NCI-H1694 treated with DMSO at 0.1 percent for 48 hours (cell line): Measurements from ENCODE around the gene GNB1.
"Not testable (repeated sequence)": the region's sequence is repeated elsewhere in the genome, so short reads cannot be mapped to it uniquely, and the experiment has no call there.

Source experiments
- DNase-seq: peaks from one replicate; lab custom pipeline; 2025; lab: John Stamatoyannopoulos, UW

The GNB1 gene

GRCh38 chr1:1889847-1890505 lies 911 bp downstream of the GNB1 start:
- DNase-seq: no peak

GRCh38 chr1:1889090-1889750 lies 1.7 kb downstream of the GNB1 start:
- DNase-seq: no peak

- not testable (repeated sequence) for DNase-seq
Measured at GRCh38 chr1:1883890-1884289, 7.0 kb downstream of the GNB1 start.

DNA sequence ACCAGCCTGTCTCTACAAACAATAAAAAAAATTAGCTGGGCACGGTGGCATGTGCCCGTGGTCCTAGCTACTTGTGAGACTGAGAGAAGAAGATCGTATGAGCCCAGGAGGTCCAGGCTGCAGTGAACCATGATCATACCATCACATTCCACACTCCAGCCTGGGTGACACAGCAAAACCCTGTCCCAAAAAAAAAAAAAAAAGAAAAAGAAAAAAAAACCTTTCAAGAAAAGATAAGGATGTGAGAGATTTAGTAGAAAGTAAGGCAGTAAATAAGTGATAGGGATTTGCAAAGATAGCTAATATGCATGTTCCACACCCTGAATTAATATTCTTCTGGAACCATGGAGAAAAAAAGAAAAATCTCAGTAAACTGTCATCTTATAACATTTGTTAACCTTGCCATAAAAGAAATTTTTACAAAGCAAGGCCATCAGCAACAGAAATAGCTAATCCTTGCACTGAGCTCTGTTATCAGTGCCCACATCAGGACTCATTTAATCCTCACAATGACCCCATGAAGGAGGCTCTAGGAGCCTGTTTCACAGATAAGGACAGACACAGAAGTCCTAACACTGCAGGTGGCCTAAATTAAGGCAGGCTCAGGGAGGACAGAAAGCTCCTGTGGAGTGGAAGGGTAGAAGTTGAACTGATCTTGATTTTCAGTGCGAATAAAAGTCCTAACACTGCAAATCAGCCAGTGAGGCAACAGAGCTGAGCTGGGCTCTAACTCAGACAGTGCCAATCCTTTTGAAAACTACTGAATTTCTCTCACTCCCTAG lies 7.6 kb downstream of the GNB1 start:
- no peak for DNase-seq

DNA sequence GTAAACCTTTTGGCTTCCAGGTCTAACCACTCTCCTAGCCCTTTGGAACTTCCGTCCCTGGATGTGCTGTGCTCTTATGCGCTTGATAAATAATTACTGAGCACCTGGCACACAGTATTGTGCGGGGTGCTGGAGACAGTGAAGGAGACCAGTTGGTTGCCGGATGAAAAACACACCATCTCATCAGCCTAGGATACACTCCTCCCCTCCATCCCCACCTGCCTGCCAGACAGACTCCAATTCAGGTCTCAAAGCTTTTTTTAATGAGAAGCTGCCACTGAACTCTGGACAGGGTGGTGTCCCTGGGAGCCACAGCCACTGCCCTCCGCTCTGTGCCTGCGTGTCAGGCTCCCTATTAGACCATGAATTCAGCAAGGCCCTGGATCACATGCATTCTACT lies 9.2 kb downstream of the GNB1 start:
- no peak for DNase-seq

DNA sequence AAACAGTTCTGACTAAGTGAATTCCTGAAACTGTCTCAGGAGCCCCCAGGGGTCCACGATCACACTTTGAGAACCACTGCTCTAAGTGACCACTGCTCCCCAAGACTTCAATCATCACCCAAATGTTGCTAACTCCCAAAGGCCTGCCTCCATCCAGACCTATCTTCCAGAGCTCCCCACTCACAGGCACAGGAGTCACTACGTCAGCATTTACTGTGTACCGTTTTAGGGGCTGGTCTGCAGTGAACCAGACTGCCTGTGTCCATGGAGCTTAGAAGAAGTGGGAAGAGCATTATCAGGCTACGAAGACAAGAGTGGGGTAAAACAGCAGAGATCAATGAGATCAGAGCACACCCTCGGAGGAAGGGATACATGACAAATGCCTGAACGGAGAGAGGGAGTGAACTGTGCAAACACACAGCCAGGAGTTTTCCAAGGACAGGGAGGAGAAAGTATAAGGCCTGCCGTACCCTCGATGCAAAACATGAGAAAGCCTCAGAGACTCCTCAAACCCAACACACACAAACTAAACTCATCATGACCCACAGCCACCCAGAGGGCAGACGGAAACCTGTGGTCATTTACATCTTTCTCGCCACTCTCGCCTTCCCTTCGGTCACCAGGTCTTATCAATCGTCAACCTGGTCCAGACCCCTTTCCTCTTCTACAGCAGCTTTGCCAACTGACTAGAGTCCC lies 10.1 kb downstream of the GNB1 start:
- DNase-seq: no peak

DNA sequence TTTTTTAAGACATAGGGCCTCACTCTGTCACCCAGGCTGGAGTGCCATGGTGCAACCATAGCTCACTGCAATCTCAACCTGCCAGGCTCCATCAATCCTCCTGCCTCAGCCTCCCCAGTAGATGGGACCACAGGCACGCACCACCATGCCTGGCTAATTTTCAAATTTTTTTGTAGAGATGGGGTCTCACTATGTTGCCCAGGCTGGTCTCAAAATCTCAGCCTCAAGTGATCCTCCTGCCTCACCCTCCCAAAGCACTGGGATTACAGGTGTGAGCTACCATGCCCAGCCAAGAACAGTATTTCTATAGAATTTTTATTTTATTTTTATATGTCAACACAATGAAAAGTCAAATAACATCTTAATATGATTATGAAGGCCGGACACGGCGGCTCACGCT lies 10.9 kb downstream of the GNB1 start:
- DNase-seq: no peak

GRCh38 chr1:1877865-1878436 lies 12.9 kb downstream of the GNB1 start:
- no peak for DNase-seq

DNA sequence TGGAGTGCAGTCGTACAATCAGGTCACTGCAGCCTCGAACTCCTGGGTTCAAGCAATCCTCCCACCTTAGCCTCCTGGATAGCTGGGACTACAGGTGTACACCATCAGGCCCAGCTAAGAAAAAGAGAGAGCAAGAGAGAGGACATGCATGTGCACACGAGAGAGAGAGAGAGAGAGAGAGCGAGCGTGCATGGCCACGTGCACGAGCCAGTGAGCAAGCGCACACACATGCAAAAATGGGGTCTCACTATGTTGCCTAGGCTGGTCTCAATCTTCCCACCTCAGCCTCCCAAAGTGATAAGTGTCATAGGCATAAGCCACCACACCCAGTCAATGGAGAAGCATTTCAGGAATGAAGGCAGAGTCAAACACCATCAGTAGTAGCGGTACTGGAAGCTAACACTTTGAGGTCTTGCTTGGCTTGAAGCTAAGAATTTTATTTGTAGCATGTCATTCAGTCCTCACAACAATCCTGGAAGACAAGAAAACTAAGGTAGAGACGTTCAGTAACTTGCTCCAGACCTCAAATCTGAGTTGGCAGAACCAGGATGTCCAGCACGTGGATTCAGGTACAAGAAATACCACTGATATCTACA lies 14.5 kb downstream of the GNB1 start:
- DNase-seq: no peak

DNA sequence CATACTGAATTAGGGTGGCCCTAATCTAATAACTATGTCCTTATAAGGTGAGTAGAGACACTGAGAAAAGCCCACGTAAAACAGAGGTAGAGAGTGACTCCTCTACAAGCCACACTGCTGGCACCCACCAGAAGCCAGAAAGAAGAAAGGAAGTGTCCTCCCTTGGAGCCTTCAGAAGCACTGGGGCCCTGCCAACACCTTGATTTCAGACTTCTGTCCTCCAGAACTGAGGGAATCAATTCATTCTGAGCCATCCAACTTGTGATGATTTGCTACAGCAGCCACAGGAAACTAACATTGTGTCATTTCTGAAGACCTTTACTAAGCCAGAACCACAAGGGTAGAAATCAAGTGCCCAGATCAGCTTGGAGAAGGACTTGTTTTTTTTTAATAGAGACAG lies 15.0 kb downstream of the GNB1 start:
- no peak for DNase-seq

DNA sequence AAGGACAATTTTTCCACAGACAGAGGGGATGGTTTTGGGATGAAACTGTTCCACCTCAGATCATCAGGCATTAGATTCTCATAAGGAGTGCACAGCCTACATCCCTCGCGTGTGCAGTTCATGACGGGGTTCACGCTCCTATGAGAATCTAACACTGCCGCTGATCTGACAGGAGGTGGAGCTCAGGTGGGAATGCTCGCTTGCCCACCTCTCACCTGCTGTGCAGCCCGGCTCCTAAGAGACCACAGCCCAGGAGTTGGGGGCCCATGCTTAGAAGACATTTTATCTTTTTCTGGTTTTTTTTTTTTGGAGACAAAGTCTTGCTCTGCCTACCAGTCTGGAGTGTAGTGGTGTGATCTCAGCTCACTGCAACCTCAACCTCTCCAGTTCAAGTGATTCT lies 16.0 kb downstream of the GNB1 start:
- DNase-seq: no peak

DNA sequence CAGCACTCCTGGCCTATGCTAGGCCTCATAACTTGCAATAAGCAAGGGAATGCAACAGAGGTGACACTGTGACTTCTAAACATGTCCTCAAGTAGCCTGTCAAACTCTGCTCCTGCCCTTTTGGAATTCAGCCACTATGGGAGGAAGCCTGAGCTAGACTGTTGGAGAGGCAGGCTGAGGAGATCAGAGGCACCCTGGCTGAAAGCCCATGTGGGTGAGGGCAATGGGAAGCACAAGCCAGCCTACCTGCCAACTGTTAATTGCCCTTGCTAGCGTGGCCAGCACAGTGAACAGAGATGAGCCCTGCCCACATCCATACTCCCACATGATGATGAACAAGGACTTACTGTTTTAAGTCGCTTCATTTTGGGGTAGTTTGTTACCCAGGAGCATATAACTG lies 17.7 kb downstream of the GNB1 start:
- no peak for DNase-seq

DNA sequence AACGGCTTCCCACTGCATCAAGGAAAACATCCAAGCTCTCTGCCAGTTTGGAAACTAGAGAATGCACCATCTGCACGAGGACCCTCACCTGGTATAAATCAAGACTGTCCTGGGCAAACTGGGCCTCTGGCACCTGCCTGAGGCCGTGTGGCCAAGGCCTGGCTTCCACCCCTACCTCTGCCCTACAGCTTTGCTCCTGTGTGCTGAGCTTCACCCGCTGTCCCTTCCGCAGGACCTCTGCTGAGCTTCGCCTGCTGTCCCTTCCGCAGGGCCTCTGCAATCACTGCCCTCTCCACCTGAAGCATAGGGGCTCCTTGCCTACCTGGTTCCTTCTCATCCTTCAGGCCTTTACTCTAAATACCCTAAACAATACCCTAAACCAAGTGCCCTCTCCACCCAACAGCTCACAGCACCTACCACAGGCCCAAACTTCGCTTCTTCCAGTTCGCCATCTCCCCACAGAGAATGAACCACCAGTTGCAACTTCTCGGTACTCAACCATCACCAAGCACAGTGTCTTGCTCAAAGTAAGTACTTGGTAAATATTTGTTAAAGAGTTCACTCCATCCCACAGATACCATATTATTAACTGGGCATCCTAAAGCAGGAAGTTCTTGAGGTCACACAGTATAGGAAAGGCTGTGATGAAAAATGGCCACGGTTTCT lies 18.4 kb downstream of the GNB1 start:
- DNase-seq: no peak

DNA sequence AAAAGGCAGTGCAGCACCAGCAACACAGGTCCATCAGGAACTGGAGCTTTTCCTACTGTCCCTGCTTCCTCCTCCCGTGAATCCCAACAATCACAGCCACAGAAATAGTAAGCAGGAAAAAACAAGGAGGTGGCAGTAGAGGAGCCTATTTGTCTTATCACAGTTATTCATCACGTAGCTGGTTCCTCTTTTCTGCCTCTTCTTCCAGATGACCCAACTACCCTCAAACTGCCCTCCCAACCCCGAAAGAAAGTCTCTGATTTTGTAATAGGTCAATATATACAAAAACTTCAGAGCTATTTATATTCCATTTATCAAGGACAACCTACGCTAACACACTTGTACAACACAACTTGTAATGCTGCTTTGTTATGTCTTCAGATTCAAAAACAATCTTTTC lies 21.4 kb downstream of the GNB1 start:
- DNase-seq: no peak

DNA sequence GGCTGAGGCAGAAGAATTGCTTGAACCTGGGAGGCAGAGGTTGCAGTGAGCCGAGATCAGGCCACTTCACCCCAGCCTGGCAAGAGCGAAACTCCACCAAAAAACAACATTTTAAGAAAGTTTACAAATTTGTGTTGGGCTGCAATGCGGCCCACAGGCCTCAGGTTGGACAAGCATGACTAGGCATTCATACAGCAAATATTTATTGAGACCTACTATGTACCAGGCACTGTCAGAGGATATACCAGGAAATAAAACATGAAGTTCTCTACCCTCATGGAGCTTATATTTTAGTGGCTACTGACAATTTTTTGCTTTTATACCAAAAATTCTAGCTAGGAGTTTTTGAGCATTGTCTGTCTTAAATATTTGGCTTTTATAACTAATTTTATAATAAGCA lies 23.7 kb downstream of the GNB1 start:
- no peak for DNase-seq

GRCh38 chr1:1862905-1863547 lies 27.9 kb downstream of the GNB1 start:
- DNase-seq: no peak

DNA sequence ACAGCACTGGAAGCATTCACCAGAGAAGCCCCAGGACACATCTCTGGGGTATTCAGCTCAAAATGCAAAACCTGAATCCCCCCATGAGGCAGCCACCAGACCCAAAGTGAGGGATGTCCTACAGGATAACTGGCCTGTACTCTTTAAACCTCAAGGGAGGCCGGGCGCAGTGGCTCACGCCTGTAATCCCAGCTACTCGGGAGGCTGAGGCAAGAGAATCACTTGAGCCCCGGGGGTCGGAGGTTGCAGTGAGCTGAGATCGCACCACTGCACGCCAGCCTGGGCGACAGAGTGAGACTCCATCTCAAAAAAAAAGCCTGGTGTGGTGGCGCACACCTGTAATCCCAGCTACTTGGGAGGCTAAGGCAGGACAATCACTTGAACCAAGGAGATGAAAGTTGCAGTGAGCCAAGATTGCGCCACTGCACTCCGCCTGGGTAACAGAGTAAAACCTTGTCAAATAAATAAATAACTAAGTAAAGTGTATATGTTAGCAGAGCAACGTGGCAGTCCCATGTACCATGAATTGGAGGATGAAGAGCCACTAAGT lies 29.1 kb downstream of the GNB1 start:
- DNase-seq: not testable (repeated sequence)

DNA sequence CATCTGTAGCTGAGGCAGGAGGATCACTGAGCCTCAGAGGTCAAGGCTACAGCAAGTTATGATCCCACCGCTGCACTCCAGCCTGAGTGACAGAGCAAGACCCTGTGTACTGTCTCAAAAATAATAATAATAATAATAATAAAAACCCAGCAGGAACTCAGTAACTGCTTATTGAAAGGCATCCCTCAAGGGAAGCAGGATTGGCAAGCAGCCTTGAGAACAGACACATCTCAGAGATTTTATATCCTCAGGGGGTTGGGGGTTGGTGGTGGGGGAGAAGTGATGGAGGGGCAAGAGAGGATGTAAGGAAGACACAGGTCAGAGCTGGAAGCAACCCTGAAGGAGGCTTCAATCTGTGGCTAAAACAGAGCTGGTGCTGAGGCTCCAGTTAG lies 29.6 kb downstream of the GNB1 start:
- DNase-seq: no peak

- not testable (repeated sequence) for DNase-seq
Measured at GRCh38 chr1:1859970-1860697, 30.8 kb downstream of the GNB1 start.
